CD14-positive monocyte (primary cell): ENCODE results near the gene FAM171A1. TPM values are rescaled to one million over a fixed set of nuclear protein-coding genes. Genes with fewer than 3 reads are reported as not detected.
A peak's percentile ranks its signal among the peaks of the same experiment; 100 is the strongest.

Experiments
- DNase-seq, 3 donors: peaks; one replicate each; pipeline ENCODE4 v3.0.0-alpha.2; 2011 to 2022
- H2AFZ ChIP-seq: 2 replicates; pipeline ENCODE4 v1.6.0; 2012; ENCODE audit warnings: mild to moderate bottlenecking, low read depth, low read length, inconsistent platforms; ENCODE audit not compliant: insufficient read depth, poor library complexity, severe bottlenecking
- H3K27ac ChIP-seq, 2 donors: 1 replicate in 1 of 2; 2 replicates in 1 of 2; pipeline ENCODE4 v1.5.1; 2012 to 2013; ENCODE audit warnings: low read length in 2 of 2, control low read depth in 1 of 2, inconsistent platforms in 1 of 2, low read depth in 1 of 2, mild to moderate bottlenecking in 1 of 2
- H3K27me3 ChIP-seq, 2 donors: one replicate each; pipeline versions ENCODE4 v1.6.0 to v1.6.1; 2011 to 2013; ENCODE audit warnings: low read length in 2 of 2; ENCODE audit not compliant: control insufficient read depth in 2 of 2, insufficient read depth in 2 of 2
- H3K36me3 ChIP-seq, 2 donors: replicated peaks in 1 of 2; 1 replicate in 1 of 2; 2 replicates in 1 of 2; pipeline versions ENCODE4 v1.5.1 to v1.6.1; 2012 to 2013; ENCODE audit warnings: low read length in 2 of 2, control low read depth in 1 of 2, inconsistent platforms in 1 of 2, mild to moderate bottlenecking in 1 of 2; ENCODE audit not compliant: insufficient read depth in 2 of 2, control insufficient read depth in 1 of 2
- H3K4me1 ChIP-seq, 2 donors: 1 replicate in 1 of 2; 2 replicates in 1 of 2; pipeline versions ENCODE4 v1.5.1 to v1.6.1; 2012 to 2013; ENCODE audit warnings: low read length in 2 of 2, control low read depth in 1 of 2, inconsistent platforms in 1 of 2, mild to moderate bottlenecking in 1 of 2, moderate library complexity in 1 of 2; ENCODE audit not compliant: insufficient read depth in 2 of 2, control insufficient read depth in 1 of 2
- H3K4me2 ChIP-seq: replicated peaks from 2 replicates; pipeline ENCODE3; 2012; ENCODE audit warnings: low read length, moderate library complexity, mild to moderate bottlenecking; ENCODE audit not compliant: poor library complexity, severe bottlenecking; ENCODE audit errors: extremely low read depth
- H3K4me3 ChIP-seq, 3 experiments: fragments of 200-600 bp in 1 of 3; sonication (generic) in 1 of 3; replicated peaks in 1 of 3; 1 replicate in 2 of 3; 2 replicates in 1 of 3; pipeline ENCODE4 v1.5.1; 2011 to 2013; ENCODE audit warnings: low read length in 3 of 3, mild to moderate bottlenecking in 3 of 3, control low read depth in 2 of 3, low read depth in 2 of 3, inconsistent platforms in 1 of 3, moderate library complexity in 1 of 3
- H3K79me2 ChIP-seq: 2 replicates; pipeline ENCODE4 v1.6.0; 2012; ENCODE audit warnings: mild to moderate bottlenecking, control low read depth, inconsistent platforms, low read length, moderate library complexity; ENCODE audit not compliant: insufficient read depth
- H3K9ac ChIP-seq: 2 replicates; pipeline ENCODE4 v1.6.0; 2017; ENCODE audit warnings: low read length, mild to moderate bottlenecking; ENCODE audit not compliant: insufficient read depth, poor library complexity, severe bottlenecking
- H3K9me3 ChIP-seq, 2 donors: replicated peaks in 1 of 2; 1 replicate in 1 of 2; 2 replicates in 1 of 2; pipeline versions ENCODE4 v1.5.1 to v1.6.1; 2012 to 2013; ENCODE audit warnings: low read length in 2 of 2, control low read depth in 1 of 2; ENCODE audit not compliant: control insufficient read depth in 1 of 2, insufficient read depth in 1 of 2
- H4K20me1 ChIP-seq: 2 replicates; pipeline ENCODE4 v1.6.0; 2012; ENCODE audit warnings: mild to moderate bottlenecking, low read length, control low read depth, moderate library complexity; ENCODE audit not compliant: insufficient read depth
- H3K27ac Mint-ChIP-seq, 7 donors: one replicate each; pipeline ENCODE4 v1.8.0; 2020; ENCODE audit warnings: mild to moderate bottlenecking in 7 of 7, mixed read lengths in 7 of 7, moderate library complexity in 6 of 7, inconsistent platforms in 2 of 7
- H3K27me3 Mint-ChIP-seq, 3 donors: one replicate each; pipeline ENCODE4 v1.8.0; 2021 to 2022; ENCODE audit warnings: low read depth in 3 of 3, mild to moderate bottlenecking in 3 of 3, mixed read lengths in 3 of 3, moderate library complexity in 3 of 3, inconsistent platforms in 1 of 3
- H3K36me3 Mint-ChIP-seq, 2 donors: one replicate each; pipeline ENCODE4 v1.8.0; 2020; ENCODE audit warnings: mixed read lengths in 2 of 2, inconsistent platforms in 1 of 2, mild to moderate bottlenecking in 1 of 2
- H3K4me1 Mint-ChIP-seq: one replicate; pipeline ENCODE4 v1.8.0; 2020; ENCODE audit warnings: mild to moderate bottlenecking, mixed read lengths
- H3K4me3 Mint-ChIP-seq, 2 donors: one replicate each; pipeline ENCODE4 v1.8.0; 2020; ENCODE audit warnings: mild to moderate bottlenecking in 2 of 2, mixed read lengths in 2 of 2, moderate library complexity in 1 of 2
- H3K9me3 Mint-ChIP-seq, 7 donors: one replicate each; pipeline ENCODE4 v1.8.0; 2020 to 2022; ENCODE audit warnings: mixed read lengths in 7 of 7, mild to moderate bottlenecking in 6 of 7, moderate library complexity in 6 of 7, inconsistent platforms in 2 of 7
- CTCF ChIP-seq: fragments of 200-600 bp; IDR thresholded peaks from one replicate; pipeline ENCODE4 v1.8.0; 2022; ENCODE audit warnings: antibody characterized with exemption, mild to moderate bottlenecking
- WGBS: methylation state at CpG from one replicate; pipeline ENCODE4 v1.1.5; 2013; ENCODE audit warnings: missing lambda C conversion rate; ENCODE audit not compliant: insufficient coverage; 5-methylcytosine and 5-hydroxymethylcytosine counted together
- intact Hi-C, 2 donors: fragments of 100-400 bp; cut with micrococcal nuclease; formaldehyde crosslinking; loops; one replicate each; pipeline versions ENCODE4 v1.15.0 to v1.15.1; 2023
- polyA plus RNA-seq, 3 donors: library from polyadenylated mRNA; depleted of rRNA in 1 of 3; unstranded in 2 of 3; stranded (reverse) in 1 of 3; fragments of 300-500 nt in 2 of 3; fragments of >200 nt in 1 of 3; fragmentation: Illumina TruSeq in 2 of 3; gene quantifications; 1 replicate in 2 of 3; 2 replicates in 1 of 3; pipeline ENCODE4 v1.2.3, GENCODE V29; 2012 to 2021

Gene FAM171A1
- polyA plus RNA-seq, 3 donors = not detected

DNA sequence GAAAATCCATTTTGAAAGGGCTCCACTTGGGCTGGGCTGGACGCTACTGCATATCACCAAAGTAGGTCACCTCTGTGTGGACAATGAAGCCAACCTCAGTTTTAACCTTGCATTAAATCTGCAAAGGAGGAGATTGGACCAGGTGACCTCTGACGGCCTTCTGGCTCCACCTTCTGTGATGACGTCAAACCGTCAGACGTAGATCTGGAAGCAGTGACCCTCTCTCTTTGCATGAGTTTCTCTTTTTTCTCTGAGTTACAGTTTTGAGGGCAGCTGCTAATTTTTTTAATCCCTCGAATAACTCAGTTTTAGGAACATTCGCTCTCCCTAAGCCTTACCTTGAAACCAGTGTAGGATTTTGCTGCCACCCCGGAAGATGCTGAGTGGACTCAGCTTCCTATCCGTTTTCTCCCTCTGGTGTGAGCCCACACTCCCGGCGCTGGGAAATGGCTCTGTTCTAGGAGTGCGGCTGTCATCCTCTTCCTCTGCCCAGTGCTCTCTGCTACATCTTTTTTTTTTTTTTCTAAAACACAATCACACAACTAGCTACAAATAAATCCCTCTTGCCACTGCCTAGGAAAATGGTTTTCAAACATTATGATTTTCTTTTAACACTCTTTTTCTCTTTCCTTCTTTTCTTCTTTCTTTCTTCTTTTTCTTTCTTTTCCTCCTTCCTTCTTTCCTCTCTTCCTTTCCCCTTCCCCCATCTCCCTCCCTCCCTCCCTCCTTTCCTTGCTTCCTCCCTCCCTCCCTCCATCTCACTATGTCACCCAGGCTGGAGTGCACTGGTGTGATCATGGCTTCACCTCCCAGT lies 174.9 kb downstream of the FAM171A1 start:
- peaks cover 5 to 41% of the 10 kb centered on the region in 2 donors for H3K27me3 ChIP-seq
- no peak overlapping the region for H3K9ac ChIP-seq
- Mint-ChIP-seq H3K4me3 (peak overlapping the region in 1 of 2 donors; percentile 39), H3K27me3 (peaks cover 35 to 61% (median 39%) of the 10 kb centered on the region in 3 donors), H3K4me1 (peaks cover 9% of the 10 kb centered on the region), H3K9me3 (peaks cover 16 to 44% (median 39%) of the 10 kb centered on the region in 7 donors), H3K36me3 (no peaks in the 10 kb centered on the region), H3K27ac (peak overlapping the region in 2 of 7 donors; percentile 16 to 76)
- no peak overlapping the region for H3K4me2 ChIP-seq
- WGBS = 63% methylated on average over 11 of the region's 12 CpGs
- peak in 1 of 3 donors; percentile 33 for DNase-seq
- H3K4me3 ChIP-seq = peak overlapping the region in 1 of 3 experiments; percentile 15
- H3K27ac ChIP-seq = no peak overlapping the region
- intact Hi-C loops = no loop called here
- no peak for TF ChIP-seq CTCF
- H3K9me3 ChIP-seq = peaks cover 33% of the 10 kb centered on the region in 2 donors
- no peaks in the 10 kb centered on the region for H4K20me1 ChIP-seq
- no peak overlapping the region for H2AFZ ChIP-seq
- H3K4me1 ChIP-seq = peaks cover 7 to 8% of the 10 kb centered on the region in 2 donors
- H3K36me3 ChIP-seq = no peaks in the 10 kb centered on the region
- no peaks in the 10 kb centered on the region for H3K79me2 ChIP-seq

GRCh38 chr10:15189133-15189885 lies 181.8 kb downstream of the FAM171A1 start:
- Mint-ChIP-seq H3K36me3 (no peaks in the 10 kb centered on the region), H3K27ac (no peak overlapping the region), H3K9me3 (peaks cover 8 to 24% (median 15%) of the 10 kb centered on the region in 7 donors), H3K27me3 (peaks cover 31 to 45% (median 32%) of the 10 kb centered on the region in 3 donors), H3K4me3 (peak overlapping the region in 1 of 2 donors; percentile 62), H3K4me1 (peaks cover 5% of the 10 kb centered on the region)
- no peak overlapping the region for H3K4me3 ChIP-seq
- H3K4me2 ChIP-seq = no peak overlapping the region
- WGBS = 42% methylated on average over 2 of the region's 11 CpGs
- H4K20me1 ChIP-seq = no peaks in the 10 kb centered on the region
- no peak overlapping the region for H3K27ac ChIP-seq
- H3K9me3 ChIP-seq = peaks cover 12 to 13% of the 10 kb centered on the region in 2 donors
- no peak for TF ChIP-seq CTCF
- no peak overlapping the region for H3K9ac ChIP-seq
- peak; percentile 8 to 46 (median 26) for DNase-seq
- H3K4me1 ChIP-seq = peaks cover 0 to 4% of the 10 kb centered on the region in 2 donors
- no peak overlapping the region for H2AFZ ChIP-seq
- intact Hi-C loops = no loop called here
- H3K79me2 ChIP-seq = no peaks in the 10 kb centered on the region
- H3K27me3 ChIP-seq = peaks cover 3 to 10% of the 10 kb centered on the region in 2 donors
- H3K36me3 ChIP-seq = no peaks in the 10 kb centered on the region
